NOMO-1 (cell line): ENCODE measurements around the gene IMMP2L.

Experiments used
- DNase-seq, 2 experiments: peaks; one replicate each; lab custom pipeline; 2025; ENCODE audit not compliant: unreplicated experiment in 2 of 2; lab: John Stamatoyannopoulos, UW

The IMMP2L gene

GRCh38 chr7:111560773-111561653 lies 1.3 kb downstream of the IMMP2L start:
- no peak for DNase-seq

- DNase-seq = no peak
These were observed 3.3 kb downstream of the IMMP2L start for GRCh38 chr7:111558991-111559390.

- DNase-seq = no peak
These were observed 5.3 kb downstream of the IMMP2L start for GRCh38 chr7:111556977-111557376.

- no peak for DNase-seq
These were observed 8.2 kb downstream of the IMMP2L start for GRCh38 chr7:111554086-111554485.

- DNase-seq = no peak
These were observed 21.2 kb downstream of the IMMP2L start for GRCh38 chr7:111541067-111541466.

- DNase-seq = no peak
These were observed 22.0 kb downstream of the IMMP2L start for GRCh38 chr7:111540199-111540815.

GRCh38 chr7:111537134-111537533 lies 25.2 kb downstream of the IMMP2L start:
- no peak for DNase-seq

- DNase-seq = peak in 1 of 2 experiments; percentile 0
These were observed 27.0 kb downstream of the IMMP2L start for GRCh38 chr7:111535142-111535870.

GRCh38 chr7:111532625-111533024 lies 29.7 kb downstream of the IMMP2L start:
- DNase-seq = no peak

GRCh38 chr7:111531993-111532392 lies 30.3 kb downstream of the IMMP2L start:
- DNase-seq = peak in 1 of 2 experiments; percentile 19

GRCh38 chr7:111530356-111530668 lies 32.0 kb downstream of the IMMP2L start:
- no peak for DNase-seq

GRCh38 chr7:111529507-111530355 lies 32.6 kb downstream of the IMMP2L start:
- no peak for DNase-seq

GRCh38 chr7:111528331-111528730 lies 34.0 kb downstream of the IMMP2L start:
- no peak for DNase-seq

GRCh38 chr7:111527545-111527944 lies 34.7 kb downstream of the IMMP2L start:
- DNase-seq = peak in 1 of 2 experiments; percentile 19

GRCh38 chr7:111525100-111525499 lies 37.2 kb downstream of the IMMP2L start:
- DNase-seq = no peak

GRCh38 chr7:111521660-111522059 lies 40.6 kb downstream of the IMMP2L start:
- no peak for DNase-seq

GRCh38 chr7:111518264-111518663 lies 44.0 kb downstream of the IMMP2L start:
- no peak for DNase-seq

GRCh38 chr7:111517549-111517951 lies 44.7 kb downstream of the IMMP2L start:
- no peak for DNase-seq

GRCh38 chr7:111516612-111517011 lies 45.7 kb downstream of the IMMP2L start:
- no peak for DNase-seq

GRCh38 chr7:111513566-111513965 lies 48.7 kb downstream of the IMMP2L start:
- DNase-seq = no peak

- DNase-seq = no peak
These were observed 50.4 kb downstream of the IMMP2L start for GRCh38 chr7:111511845-111512244.
